HG02588 (cell line): ENCODE measurements around the gene HCN4.

Experiments
- ATAC-seq: cut with Tn5 transposase; IDR thresholded peaks from one replicate; pipeline ENCODE4 v1.9.1; 2021; ENCODE audit warnings: mild to moderate bottlenecking, moderate library complexity; ENCODE audit not compliant: unreplicated experiment

The HCN4 gene

DNA sequence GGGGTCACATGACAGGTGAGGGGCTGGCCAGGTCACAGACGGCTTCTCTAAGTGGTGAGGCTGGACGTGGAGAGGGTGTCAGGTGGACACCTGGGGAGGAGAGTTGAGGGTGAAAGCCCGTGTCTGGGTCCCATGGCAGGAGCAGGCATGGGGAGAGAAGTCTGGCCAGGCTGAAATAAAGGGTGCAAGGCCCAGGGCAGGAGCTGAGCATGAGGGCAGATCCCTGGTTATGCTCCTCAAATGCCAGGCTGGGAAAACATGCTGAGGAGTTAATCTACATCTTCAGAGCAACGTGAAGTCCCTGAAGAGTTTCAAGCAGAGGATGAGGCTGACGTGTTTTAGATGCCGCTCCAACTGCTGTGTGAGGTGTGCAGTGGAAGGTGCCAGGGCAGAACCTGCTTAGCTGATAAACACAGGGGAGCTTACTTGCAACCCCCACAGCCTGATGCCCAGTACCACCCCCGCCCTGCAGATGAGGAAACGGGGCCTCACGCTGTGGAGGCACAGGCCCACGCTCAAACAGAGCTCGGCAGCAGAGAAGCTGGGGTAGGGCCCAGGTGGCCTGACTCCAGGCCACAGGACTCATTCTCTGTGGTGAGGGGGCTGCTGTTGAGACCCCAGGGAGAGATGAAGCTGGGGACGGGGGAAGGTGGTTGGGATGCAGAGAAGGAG is 40.5 kb downstream of the HCN4 start:
- no peak for ATAC-seq

GRCh38 chr15:73326157-73326556 is 42.6 kb downstream of the HCN4 start:
- ATAC-seq, result no peak

GRCh38 chr15:73325191-73325861 is 43.4 kb downstream of the HCN4 start:
- ATAC-seq, result no peak

- no peak for ATAC-seq
Measured at GRCh38 chr15:73324496-73325170, 44.1 kb downstream of the HCN4 start.

- ATAC-seq, result no peak
Measured at GRCh38 chr15:73323956-73324355, 44.8 kb downstream of the HCN4 start.

DNA sequence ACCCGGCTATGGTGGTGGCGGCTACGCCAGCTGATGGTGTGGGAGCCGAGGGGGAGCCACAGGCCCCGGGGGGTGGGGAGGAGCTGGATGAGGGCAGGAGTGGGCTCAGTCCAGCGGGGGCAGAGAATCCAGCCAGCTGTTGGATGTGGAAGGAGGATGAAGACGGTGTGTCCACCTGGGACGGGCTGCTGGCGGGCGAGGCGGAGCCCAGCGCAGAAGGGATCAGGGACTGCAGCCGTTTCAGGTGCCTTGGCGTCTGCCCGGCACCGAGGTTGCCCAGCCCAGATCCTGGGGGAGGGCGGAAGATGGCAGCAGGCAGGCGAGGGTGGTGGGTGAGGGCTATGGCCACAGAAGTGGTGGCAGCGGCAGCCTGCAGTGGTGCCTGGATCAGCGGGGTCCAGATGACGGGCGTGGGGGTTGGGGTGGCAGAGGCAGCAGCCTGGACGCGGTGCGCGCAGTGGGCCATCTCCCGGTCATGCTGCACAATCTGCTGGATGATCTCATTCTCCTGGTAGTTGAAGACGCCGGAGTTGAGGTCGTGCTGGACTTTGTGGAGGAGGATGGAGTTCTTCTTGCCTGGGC is 45.3 kb downstream of the HCN4 start:
- no peak for ATAC-seq

DNA sequence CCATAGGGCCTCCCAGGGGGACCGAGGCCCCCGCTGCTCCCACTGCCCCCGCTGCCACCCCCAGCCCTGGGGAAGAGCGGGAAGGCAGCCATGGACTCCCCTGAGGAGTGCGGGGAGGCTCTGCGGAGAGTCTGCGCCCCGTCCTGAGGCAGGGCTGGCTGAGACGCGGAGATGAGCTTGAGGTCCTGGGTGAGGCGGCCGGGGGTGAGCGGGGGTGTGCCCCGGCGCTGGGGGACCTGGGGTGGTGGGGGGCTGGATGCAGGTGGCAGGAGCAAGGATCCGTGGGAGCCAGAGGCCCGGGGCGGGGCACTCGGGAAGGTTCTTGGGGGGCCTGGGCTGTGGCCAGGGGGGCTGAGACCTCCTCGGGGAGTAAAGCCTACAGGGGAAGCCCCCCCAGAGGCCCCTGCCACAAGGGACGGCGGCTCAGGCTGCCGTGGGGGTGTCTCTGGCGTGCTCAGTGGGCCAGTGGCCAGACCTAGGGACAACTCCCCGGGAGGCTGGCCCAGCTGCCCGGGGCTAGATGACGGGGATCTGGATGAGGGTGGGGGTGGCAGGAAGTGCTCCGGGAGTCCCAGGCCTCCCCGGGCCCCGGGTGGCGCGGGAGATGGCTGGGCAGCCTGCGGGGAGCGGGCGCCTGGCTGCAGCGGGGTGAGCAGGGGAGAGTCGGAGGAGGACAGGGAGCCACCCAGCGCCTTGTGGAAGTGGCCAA is 45.9 kb downstream of the HCN4 start:
- no peak for ATAC-seq

DNA sequence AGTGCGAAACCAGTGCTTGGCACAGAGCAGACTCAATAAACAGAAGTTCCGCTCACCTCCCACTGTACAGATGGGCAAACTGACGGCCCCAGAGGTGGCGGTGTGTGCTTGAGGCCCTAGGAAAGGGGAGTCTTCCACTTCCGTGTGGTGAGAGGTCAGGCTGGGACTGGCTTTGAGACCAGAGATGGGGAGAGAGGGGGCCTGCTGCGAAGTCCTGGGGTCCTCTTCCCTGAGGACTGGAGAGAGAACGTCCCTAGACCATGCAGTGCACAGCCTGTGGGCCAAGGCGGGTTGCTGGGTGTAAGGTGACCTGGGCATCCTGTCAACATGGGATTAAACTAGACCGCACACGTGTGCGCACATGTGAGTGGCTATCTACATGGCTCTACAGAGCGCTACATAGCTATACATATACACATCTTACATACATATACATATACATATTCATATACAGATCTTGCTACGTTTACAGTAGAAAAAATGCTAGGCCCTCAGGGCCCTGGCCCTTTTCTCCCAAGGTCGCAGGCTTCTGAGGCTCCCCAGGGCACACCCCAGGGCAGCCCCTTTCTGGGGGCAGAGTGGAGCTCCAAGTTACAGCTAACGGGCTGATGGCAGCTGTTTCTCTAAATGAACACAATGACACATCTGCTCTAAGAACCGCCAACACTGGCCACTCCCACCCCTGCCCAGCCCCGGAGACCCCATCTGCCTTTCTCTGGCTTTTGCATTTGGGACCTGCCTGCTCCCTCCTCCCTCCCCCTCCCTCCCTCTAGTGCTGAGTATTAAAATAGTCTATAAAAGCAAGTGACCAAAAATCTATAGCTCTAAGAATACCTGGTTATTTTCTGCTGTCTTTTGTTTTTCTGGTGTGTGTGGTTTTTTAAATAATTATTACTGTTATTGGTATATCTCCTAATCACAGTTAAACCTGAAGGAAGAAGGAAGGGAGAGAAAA is 47.0 kb downstream of the HCN4 start:
- ATAC-seq, result no peak

DNA sequence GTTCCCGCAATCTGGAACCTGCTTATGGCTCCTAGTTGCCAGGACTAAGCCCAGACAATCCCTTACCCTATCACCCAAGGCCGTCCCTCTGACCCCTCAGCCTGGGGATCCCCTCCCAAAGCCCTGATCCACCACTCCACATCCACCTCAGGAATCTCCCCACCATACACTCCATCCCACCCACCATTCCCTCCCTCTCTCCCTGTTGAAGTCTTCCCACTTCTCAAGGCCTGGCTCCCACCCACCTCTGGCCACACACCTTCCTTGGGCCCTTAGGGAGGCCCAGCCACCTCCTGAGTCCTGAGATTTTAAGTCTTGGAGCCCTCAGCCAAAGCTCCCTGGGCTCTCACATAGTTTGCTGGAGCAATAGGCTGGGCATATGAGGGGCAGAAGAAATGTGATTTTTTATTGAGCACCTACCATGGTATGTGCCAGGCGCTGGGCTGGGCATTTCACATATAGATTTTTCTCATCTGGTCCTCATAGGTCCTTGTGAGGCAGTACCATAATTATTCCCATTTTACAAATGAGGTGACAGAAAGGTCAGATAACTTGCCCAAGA is 48.1 kb downstream of the HCN4 start:
- ATAC-seq, result no peak

- ATAC-seq, result no peak
Measured at GRCh38 chr15:73319460-73320245, 49.1 kb downstream of the HCN4 start.

GRCh38 chr15:73318463-73319351 is 50.1 kb downstream of the HCN4 start:
- no peak for ATAC-seq

DNA sequence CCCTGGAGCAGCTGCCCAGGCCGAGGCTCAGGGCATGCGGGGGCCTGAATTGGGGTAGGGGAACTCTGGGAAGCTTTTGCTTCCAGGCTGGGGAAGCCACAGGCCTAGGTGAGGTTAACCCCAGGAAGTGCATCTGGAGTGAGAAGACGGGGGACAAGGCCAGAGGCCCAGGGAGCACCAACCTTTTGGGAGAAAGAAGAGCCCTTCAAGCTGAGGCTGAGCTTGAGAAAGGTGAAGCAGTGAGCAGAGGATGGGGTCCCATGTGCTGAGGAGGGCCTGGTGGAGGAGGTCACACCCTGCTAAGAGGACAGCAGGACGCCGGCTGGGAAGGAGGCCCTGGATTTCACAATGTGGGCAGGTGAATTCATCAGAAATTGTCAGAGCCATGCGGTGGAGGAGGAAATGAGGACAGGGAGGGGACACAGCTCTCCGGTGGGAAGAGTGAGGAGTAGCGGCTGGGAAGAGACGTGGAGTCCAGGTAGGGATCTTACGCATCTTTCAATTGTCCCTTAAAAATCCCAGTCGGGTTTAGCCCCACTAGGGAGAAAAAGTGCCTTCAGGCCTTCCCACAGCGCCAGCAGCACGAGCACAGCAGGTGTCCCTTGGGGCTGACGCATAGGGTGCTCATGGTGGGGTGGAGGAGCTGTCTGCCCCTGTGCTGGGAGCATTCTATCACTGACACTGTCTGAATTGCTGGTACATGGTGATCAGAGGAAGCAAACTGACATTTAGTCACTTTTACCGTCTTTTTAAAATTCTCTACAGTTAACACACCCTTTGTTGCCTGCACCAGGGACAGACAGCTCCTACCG is 50.9 kb downstream of the HCN4 start:
- ATAC-seq, result no peak

GRCh38 chr15:73313861-73314260 is 54.9 kb downstream of the HCN4 start:
- ATAC-seq, result no peak

- no peak for ATAC-seq
Measured at GRCh38 chr15:73308305-73308704, 60.5 kb downstream of the HCN4 start.

DNA sequence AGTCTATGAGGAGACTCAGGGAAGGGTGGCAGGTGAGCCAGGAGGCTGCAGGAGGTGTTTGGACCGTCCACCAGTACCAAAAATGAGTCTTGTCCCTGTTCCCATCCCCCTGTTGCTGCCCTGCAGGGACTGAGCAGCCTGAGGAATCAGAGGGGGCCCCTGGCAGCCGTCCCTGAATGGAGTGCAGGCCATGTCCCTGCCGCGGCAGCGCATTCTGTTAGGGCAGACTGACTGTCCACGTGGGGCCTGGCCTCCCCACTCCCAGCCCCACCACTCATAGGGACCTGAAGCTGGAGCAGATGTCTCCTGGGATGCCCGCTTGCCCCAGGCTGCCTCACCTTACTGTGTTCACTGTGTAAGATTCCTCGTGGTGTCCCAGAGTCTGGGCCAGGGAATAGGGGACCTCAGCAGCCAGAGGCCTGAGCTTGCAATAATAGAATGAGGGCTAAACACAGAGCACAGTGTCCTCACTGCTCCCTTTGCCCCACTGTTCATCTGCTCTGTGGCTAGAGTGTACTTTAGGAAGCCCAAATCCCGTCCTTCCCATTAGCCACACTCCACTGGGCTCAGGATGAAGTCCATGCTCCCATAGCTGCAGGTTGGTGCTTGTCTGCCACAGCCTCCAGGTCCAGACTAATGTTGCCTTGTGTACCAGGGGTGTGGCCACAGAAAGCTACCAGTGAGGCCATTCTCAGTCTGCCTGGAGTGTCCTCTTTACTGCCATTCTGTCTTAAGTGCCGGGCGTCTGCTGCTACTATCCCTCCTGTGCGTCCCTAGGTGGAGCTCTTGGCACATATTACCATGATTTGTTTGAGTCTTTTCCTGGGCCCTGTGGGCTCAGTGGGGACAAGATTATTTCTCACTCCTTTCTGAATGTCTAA is 63.2 kb downstream of the HCN4 start:
- ATAC-seq, result no peak

GRCh38 chr15:73303636-73304035 is 65.1 kb downstream of the HCN4 start:
- ATAC-seq, result no peak
